ENCODE measurements around the gene DHX32.
"Not testable (repeated sequence)": the region's sequence is repeated elsewhere in the genome, so short reads cannot be mapped to it uniquely, and the experiment has no call there.

Gene DHX32

GRCh38 chr10:125896088-125896934 is 15.2 kb upstream of the DHX32 start, which contains the start of gene FANK1:
FANK1 (plus strand) TSS chr10:125896564; CDS start chr10:125896643, 79 bp downstream.
- peak; percentile 85 for DNase-seq (ENCODE audit: low spot score)

- peak; percentile 63 for DNase-seq (ENCODE audit: low spot score)
Measured at GRCh38 chr10:125895130-125896087, 14.3 kb upstream of the DHX32 start.

GRCh38 chr10:125894176-125894575 is 13.1 kb upstream of the DHX32 start:
- DNase-seq (ENCODE audit: low spot score), result not testable (repeated sequence)

GRCh38 chr10:125892402-125892801 is 11.3 kb upstream of the DHX32 start:
- not testable (repeated sequence) for DNase-seq (ENCODE audit: low spot score)

GRCh38 chr10:125889441-125889840 is 8.3 kb upstream of the DHX32 start:
- not testable (repeated sequence) for DNase-seq (ENCODE audit: low spot score)

- no peak for DNase-seq (ENCODE audit: low spot score)
Measured at GRCh38 chr10:125886914-125887512, 5.9 kb upstream of the DHX32 start.

GRCh38 chr10:125883211-125883610 is 2.1 kb upstream of the DHX32 start:
- DNase-seq (ENCODE audit: low spot score), result no peak

GRCh38 chr10:125882596-125882995 is 1.5 kb upstream of the DHX32 start:
- DNase-seq (ENCODE audit: low spot score), result no peak

- no peak for DNase-seq (ENCODE audit: low spot score)
Measured at GRCh38 chr10:125880719-125881118, 373 bp downstream of the DHX32 start.

GRCh38 chr10:125878957-125879835 is 1.9 kb downstream of the DHX32 start:
- DNase-seq (ENCODE audit: low spot score), result peak; percentile 62

GRCh38 chr10:125871338-125871737 is 9.8 kb downstream of the DHX32 start:
- DNase-seq (ENCODE audit: low spot score), result no peak

- DNase-seq (ENCODE audit: low spot score), result peak; percentile 61
Measured at GRCh38 chr10:125868372-125868975, 12.6 kb downstream of the DHX32 start.

- no peak for DNase-seq (ENCODE audit: low spot score)
Measured at GRCh38 chr10:125866421-125867029, 14.6 kb downstream of the DHX32 start.

- DNase-seq (ENCODE audit: low spot score), result no peak
Measured at GRCh38 chr10:125865120-125865519, 16.0 kb downstream of the DHX32 start.

- DNase-seq (ENCODE audit: low spot score), result no peak
Measured at GRCh38 chr10:125859128-125859817, 21.8 kb downstream of the DHX32 start.

GRCh38 chr10:125857185-125857760 is 23.8 kb downstream of the DHX32 start:
- no peak for DNase-seq (ENCODE audit: low spot score)

- DNase-seq (ENCODE audit: low spot score), result no peak
Measured at GRCh38 chr10:125852487-125852886, 28.6 kb downstream of the DHX32 start.

GRCh38 chr10:125850766-125851731 is 30.0 kb downstream of the DHX32 start:
- DNase-seq (ENCODE audit: low spot score), result no peak

Data from GM03348 (cell line).